Common myeloid progenitor, CD34-positive (primary cell): Measurements from ENCODE around the gene TAF5L.
"Not testable (repeated sequence)": the region's sequence is repeated elsewhere in the genome, so short reads cannot be mapped to it uniquely, and the experiment has no call there.

Experiments
- CTCF ChIA-PET: fragments of 350-600 bp; sonication (Branson Sonifier 250); formaldehyde crosslinking; loops from one replicate; lab custom pipeline; 2021; ENCODE audit warnings: antibody characterized with exemption; lab: Charles Lee
- POLR2A ChIA-PET: fragments of 350-600 bp; sonication (Branson Sonifier 250); formaldehyde crosslinking; loops from one replicate; lab custom pipeline; 2021; ENCODE audit warnings: antibody characterized with exemption; lab: Charles Lee
- DNase-seq, 3 donors: peaks; one replicate each; pipeline versions ENCODE4 v3.0.0 to v3.0.0-alpha.2; 2013
- H3K27ac ChIP-seq, 2 experiments: 1 replicate in 1 of 2; 2 replicates in 1 of 2; pipeline ENCODE4 v1.7.0; 2013; ENCODE audit warnings: inconsistent platforms in 2 of 2, low read length in 2 of 2, mild to moderate bottlenecking in 2 of 2, low read depth in 1 of 2, moderate library complexity in 1 of 2; ENCODE audit not compliant: severe bottlenecking in 2 of 2, insufficient read depth in 1 of 2, poor library complexity in 1 of 2
- H3K27me3 ChIP-seq, 5 experiments: replicated peaks in 2 of 5; 1 replicate in 3 of 5; 2 replicates in 2 of 5; pipeline versions ENCODE4 v1.6.1 to v1.7.0; 2013; ENCODE audit warnings: low read length in 4 of 5, mild to moderate bottlenecking in 2 of 5, moderate library complexity in 2 of 5, inconsistent platforms in 1 of 5; ENCODE audit not compliant: insufficient read depth in 5 of 5, control insufficient read depth in 4 of 5
- H3K36me3 ChIP-seq, 4 experiments: 1 replicate in 2 of 4; 2 replicates in 2 of 4; pipeline versions ENCODE4 v1.6.1 to v1.7.0; 2013; ENCODE audit warnings: low read length in 3 of 4, control low read depth in 1 of 4, mild to moderate bottlenecking in 1 of 4; ENCODE audit not compliant: control insufficient read depth in 4 of 4, insufficient read depth in 4 of 4
- H3K4me1 ChIP-seq, 4 experiments: 1 replicate in 3 of 4; 2 replicates in 1 of 4; pipeline versions ENCODE4 v1.6.1 to v1.7.1; 2013; ENCODE audit warnings: low read length in 3 of 4, mild to moderate bottlenecking in 3 of 4, control low read depth in 1 of 4, inconsistent platforms in 1 of 4, moderate library complexity in 1 of 4; ENCODE audit not compliant: control insufficient read depth in 4 of 4, insufficient read depth in 4 of 4; ENCODE audit errors: control extremely low read depth in 1 of 4
- H3K4me3 ChIP-seq, 7 experiments: 1 replicate in 4 of 7; 2 replicates in 3 of 7; pipeline versions ENCODE4 v1.5.1 to v1.7.0; 2013; ENCODE audit warnings: mild to moderate bottlenecking in 7 of 7, low read length in 6 of 7, moderate library complexity in 6 of 7, inconsistent platforms in 2 of 7, low read depth in 2 of 7, control low read depth in 1 of 7; ENCODE audit not compliant: insufficient read depth in 4 of 7, control insufficient read depth in 1 of 7; ENCODE audit errors: extremely low read depth in 1 of 7
- H3K9me3 ChIP-seq, 5 experiments: 1 replicate in 4 of 5; 2 replicates in 1 of 5; pipeline versions ENCODE4 v1.6.1 to v1.7.1; 2013; ENCODE audit warnings: low read length in 4 of 5, mild to moderate bottlenecking in 2 of 5, inconsistent platforms in 1 of 5, low read depth in 1 of 5, moderate library complexity in 1 of 5; ENCODE audit not compliant: control insufficient read depth in 4 of 5, insufficient read depth in 2 of 5; ENCODE audit errors: control extremely low read depth in 1 of 5
- WGBS: methylation state at CpG from one replicate; pipeline ENCODE4 v1.1.5; 2013; ENCODE audit not compliant: insufficient coverage; 5-methylcytosine and 5-hydroxymethylcytosine counted together

The TAF5L gene

GRCh38 chr1:229623225-229623624, 2.7 kb downstream of the TAF5L start:
- peaks cover 11 to 38% (median 20%) of the 10 kb centered on the region in 4 experiments for H3K4me1 ChIP-seq
- H3K9me3 ChIP-seq, result no peaks in the 10 kb centered on the region
- no peaks in the 10 kb centered on the region for H3K27me3 ChIP-seq
- H3K36me3 ChIP-seq, result peaks cover 0 to 4% (median 1%) of the 10 kb centered on the region in 4 experiments
- ChIA-PET POLR2A (no interaction called here), CTCF (interaction anchor here (0.9 to 2.3 kb wide), 5 partner anchors 27 to 128 kb away, joined by 3 to 12 read pairs (median 3); partner anchors contain the start of gene ABCB10)
- no peak overlapping the region for H3K27ac ChIP-seq
- DNase-seq, result no peak
- H3K4me3 ChIP-seq, result no peak overlapping the region
- 89% methylated on average over 3 of the region's 5 CpGs for WGBS

- H3K27ac ChIP-seq, H3K4me3 ChIP-seq, DNase-seq, H3K36me3 ChIP-seq, H3K9me3 ChIP-seq, H3K27me3 ChIP-seq, POLR2A ChIA-PET: not testable (repeated sequence)
- H3K4me1 ChIP-seq, result peaks cover 11 to 37% (median 20%) of the 10 kb centered on the region in 4 experiments
- CTCF ChIA-PET, result interaction anchor here (0.9 to 1.2 kb wide), 3 partner anchors 26 to 129 kb away, joined by 3 read pairs; no protein-coding TSS in a partner anchor
- 98% methylated on average over 9 of the region's 10 CpGs for WGBS
These were observed 3.2 kb downstream of the TAF5L start for GRCh38 chr1:229622641-229623120.

- ChIA-PET POLR2A (no interaction called here), CTCF (no interaction called here)
These were observed 4.3 kb downstream of the TAF5L start for GRCh38 chr1:229621663-229622062.

GRCh38 chr1:229620876-229621275, 5.0 kb downstream of the TAF5L start:
- WGBS, result 100% methylated on average over 1 of the region's 3 CpGs
- peaks cover 0 to 4% (median 2%) of the 10 kb centered on the region in 4 experiments for H3K36me3 ChIP-seq
- ChIA-PET POLR2A (no interaction called here), CTCF (no interaction called here)
- H3K9me3 ChIP-seq, result no peaks in the 10 kb centered on the region
- no peak overlapping the region for H3K27ac ChIP-seq
- H3K4me3 ChIP-seq, result no peak overlapping the region
- peaks cover 0 to 22% (median 12%) of the 10 kb centered on the region in 4 experiments for H3K4me1 ChIP-seq
- H3K27me3 ChIP-seq, result no peaks in the 10 kb centered on the region
- no peak for DNase-seq

More at GRCh38 chr1:229621663-229622062, 4.3 kb downstream of the TAF5L start:
- Histone ChIP-seq H3K27me3 (no peaks in the 10 kb centered on the region), H3K4me1 (peaks cover 2 to 27% (median 14%) of the 10 kb centered on the region in 4 experiments), H3K36me3 (peaks cover 0 to 4% (median 2%) of the 10 kb centered on the region in 4 experiments), H3K9me3 (no peaks in the 10 kb centered on the region), H3K27ac (no peak overlapping the region), H3K4me3 (no peak overlapping the region)
- WGBS, result 80% methylated on average over 1 of the region's 2 CpGs
- no peak for DNase-seq

GRCh38 chr1:229619614-229620013, 6.3 kb downstream of the TAF5L start:
- H3K9me3 ChIP-seq, result no peaks in the 10 kb centered on the region
- H3K4me1 ChIP-seq, result peaks cover 0 to 14% (median 6%) of the 10 kb centered on the region in 4 experiments
- H3K27me3 ChIP-seq, result no peaks in the 10 kb centered on the region
- ChIA-PET POLR2A (no interaction called here), CTCF (interaction anchor here (1.0 kb wide), 1 partner anchor 15 kb away, joined by 3 read pairs; no protein-coding TSS in a partner anchor)
- peaks cover 0 to 4% (median 2%) of the 10 kb centered on the region in 4 experiments for H3K36me3 ChIP-seq
- DNase-seq, result no peak
- H3K4me3 ChIP-seq, result no peak overlapping the region
- 98% methylated on average over 4 of the region's 5 CpGs for WGBS
- no peak overlapping the region for H3K27ac ChIP-seq

GRCh38 chr1:229619002-229619401, 6.9 kb downstream of the TAF5L start:
- ChIA-PET CTCF (interaction anchor here (1.0 kb wide), 1 partner anchor 15 kb away, joined by 3 read pairs; no protein-coding TSS in a partner anchor), POLR2A (no interaction called here)
- H3K27me3 ChIP-seq, result no peaks in the 10 kb centered on the region

GRCh38 chr1:229617351-229618100, 8.4 kb downstream of the TAF5L start:
- Histone ChIP-seq H3K4me1 (peaks cover 0 to under 1% (median 0%) of the 10 kb centered on the region in 4 experiments), H3K27ac (no peak overlapping the region), H3K36me3 (peaks cover 8 to 24% (median 16%) of the 10 kb centered on the region in 4 experiments), H3K27me3 (no peaks in the 10 kb centered on the region), H3K9me3 (no peaks in the 10 kb centered on the region), H3K4me3 (no peak overlapping the region)
- POLR2A ChIA-PET, result no interaction called here
- 100% methylated on average over 7 of the region's 11 CpGs for WGBS
- no peak for DNase-seq
- CTCF ChIA-PET, result interaction anchor here (0.6 to 1.1 kb wide), 2 partner anchors 19 to 25 kb away, joined by 3 read pairs; no protein-coding TSS in a partner anchor

More at GRCh38 chr1:229619002-229619401, 6.9 kb downstream of the TAF5L start:
- no peak for DNase-seq
- Histone ChIP-seq H3K27ac (no peak overlapping the region), H3K4me3 (no peak overlapping the region), H3K9me3 (no peaks in the 10 kb centered on the region), H3K36me3 (peaks cover 3 to 10% (median 6%) of the 10 kb centered on the region in 4 experiments), H3K4me1 (peaks cover 0 to 8% (median 2%) of the 10 kb centered on the region in 4 experiments)
